Nephron (organoid): ENCODE data around the gene TTC33.
A peak's percentile ranks its signal among the peaks of the same experiment; 100 is the strongest.

Experiments
- H3K27ac Mint-ChIP-seq, 3 experiments: 2 replicates each; pipeline ENCODE4 v1.8.0; 2020; ENCODE audit warnings: mixed read lengths in 3 of 3, mild to moderate bottlenecking in 2 of 3, moderate library complexity in 1 of 3
- H3K27me3 Mint-ChIP-seq: 2 replicates; pipeline ENCODE4 v1.8.0; 2021; ENCODE audit warnings: low read depth, mild to moderate bottlenecking, moderate library complexity, mixed read lengths
- H3K36me3 Mint-ChIP-seq: 2 replicates; pipeline ENCODE4 v1.8.0; 2020; ENCODE audit warnings: low read depth, mixed read lengths
- H3K4me1 Mint-ChIP-seq: 2 replicates; pipeline ENCODE4 v1.8.0; 2020; ENCODE audit warnings: mixed read lengths
- H3K4me3 Mint-ChIP-seq, 3 experiments: 2 replicates each; pipeline ENCODE4 v1.8.0; 2020; ENCODE audit warnings: mild to moderate bottlenecking in 3 of 3, mixed read lengths in 3 of 3, moderate library complexity in 2 of 3
- H3K9me3 Mint-ChIP-seq: 2 replicates; pipeline ENCODE4 v1.8.0; 2020; ENCODE audit warnings: mixed read lengths
- TF ChIP-seq, protein P1 (sequence below), 3 experiments: fragments of 200-600 bp; sonication (generic); IDR thresholded peaks; one replicate each; pipeline ENCODE4 v1.5.0; 2021; ENCODE audit warnings: antibody characterized with exemption in 3 of 3; ENCODE audit not compliant: unreplicated experiment in 3 of 3

The TTC33 gene

DNA sequence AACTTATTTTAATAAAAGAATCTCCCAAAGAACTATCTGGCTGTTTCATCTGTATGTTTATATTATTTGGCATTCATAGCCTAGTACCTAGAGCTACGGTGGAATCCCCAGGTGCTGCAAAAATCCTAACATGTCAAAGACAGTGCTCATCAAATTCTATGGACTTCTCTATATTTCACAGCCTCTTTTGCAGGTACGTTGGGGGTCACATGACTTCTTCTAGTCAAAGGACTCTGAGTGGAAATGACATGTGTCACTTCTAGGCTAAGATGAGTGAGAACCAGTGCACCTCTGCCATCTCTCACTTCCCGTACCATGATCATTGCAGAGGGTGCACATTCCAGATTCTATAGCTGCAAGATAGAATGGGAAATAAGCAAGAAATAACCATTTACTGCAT, 148.6 kb downstream of the TTC33 start:
- TF ChIP-seq, protein P1, sequence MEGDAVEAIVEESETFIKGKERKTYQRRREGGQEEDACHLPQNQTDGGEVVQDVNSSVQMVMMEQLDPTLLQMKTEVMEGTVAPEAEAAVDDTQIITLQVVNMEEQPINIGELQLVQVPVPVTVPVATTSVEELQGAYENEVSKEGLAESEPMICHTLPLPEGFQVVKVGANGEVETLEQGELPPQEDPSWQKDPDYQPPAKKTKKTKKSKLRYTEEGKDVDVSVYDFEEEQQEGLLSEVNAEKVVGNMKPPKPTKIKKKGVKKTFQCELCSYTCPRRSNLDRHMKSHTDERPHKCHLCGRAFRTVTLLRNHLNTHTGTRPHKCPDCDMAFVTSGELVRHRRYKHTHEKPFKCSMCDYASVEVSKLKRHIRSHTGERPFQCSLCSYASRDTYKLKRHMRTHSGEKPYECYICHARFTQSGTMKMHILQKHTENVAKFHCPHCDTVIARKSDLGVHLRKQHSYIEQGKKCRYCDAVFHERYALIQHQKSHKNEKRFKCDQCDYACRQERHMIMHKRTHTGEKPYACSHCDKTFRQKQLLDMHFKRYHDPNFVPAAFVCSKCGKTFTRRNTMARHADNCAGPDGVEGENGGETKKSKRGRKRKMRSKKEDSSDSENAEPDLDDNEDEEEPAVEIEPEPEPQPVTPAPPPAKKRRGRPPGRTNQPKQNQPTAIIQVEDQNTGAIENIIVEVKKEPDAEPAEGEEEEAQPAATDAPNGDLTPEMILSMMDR (IDR thresholded peaks at IDR 0.05; ENCODE audit: unreplicated experiment in 3 of 3) = no peak
- H3K9me3 Mint-ChIP-seq = peaks cover 2% of the 10 kb centered on the region
- H3K4me1 Mint-ChIP-seq = peaks cover 11% of the 10 kb centered on the region
- H3K36me3 Mint-ChIP-seq = no peaks in the 10 kb centered on the region
- H3K27ac Mint-ChIP-seq = no peak overlapping the region
- H3K27me3 Mint-ChIP-seq = no peaks in the 10 kb centered on the region
- H3K4me3 Mint-ChIP-seq = no peak overlapping the region

DNA sequence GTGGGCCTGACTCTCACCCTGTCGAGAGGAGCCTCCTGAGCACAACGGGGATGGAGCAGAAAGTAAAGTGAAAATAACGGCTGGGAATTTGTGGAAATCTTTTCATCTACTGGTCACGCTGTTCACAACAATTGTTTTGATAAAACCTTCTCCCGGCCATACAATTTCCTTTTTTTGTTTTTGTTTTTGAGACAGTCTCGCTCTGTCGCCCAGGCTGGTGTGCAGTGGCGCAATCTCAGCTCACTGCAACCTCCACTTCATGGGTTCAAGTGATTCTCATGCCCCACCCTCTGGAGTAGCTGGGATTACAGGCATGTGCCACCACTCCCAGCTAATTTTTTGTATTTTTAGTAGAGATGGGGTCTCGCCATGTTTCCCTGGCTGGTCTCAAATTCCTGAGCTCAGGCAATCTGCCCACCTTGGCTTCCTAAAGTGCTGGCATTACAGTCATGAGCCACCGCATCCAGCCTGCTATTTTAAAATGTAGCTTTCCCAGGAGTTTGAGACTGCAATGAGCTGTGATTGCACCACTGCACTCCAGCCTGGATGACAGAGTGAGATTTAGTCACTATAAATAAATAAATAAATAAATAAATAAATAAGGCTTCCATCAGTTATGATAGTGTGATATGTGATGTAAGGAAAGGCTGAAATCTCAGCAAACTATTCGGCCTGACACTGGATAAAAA, 149.5 kb downstream of the TTC33 start:
- Mint-ChIP-seq H3K36me3 (no peaks in the 10 kb centered on the region), H3K27ac (no peak overlapping the region), H3K4me1 (peaks cover 11% of the 10 kb centered on the region), H3K4me3 (no peak overlapping the region), H3K27me3 (no peaks in the 10 kb centered on the region), H3K9me3 (peaks cover 2% of the 10 kb centered on the region)
- TF ChIP-seq, protein P1 (IDR thresholded peaks at IDR 0.05; ENCODE audit: unreplicated experiment in 3 of 3) = no peak

DNA sequence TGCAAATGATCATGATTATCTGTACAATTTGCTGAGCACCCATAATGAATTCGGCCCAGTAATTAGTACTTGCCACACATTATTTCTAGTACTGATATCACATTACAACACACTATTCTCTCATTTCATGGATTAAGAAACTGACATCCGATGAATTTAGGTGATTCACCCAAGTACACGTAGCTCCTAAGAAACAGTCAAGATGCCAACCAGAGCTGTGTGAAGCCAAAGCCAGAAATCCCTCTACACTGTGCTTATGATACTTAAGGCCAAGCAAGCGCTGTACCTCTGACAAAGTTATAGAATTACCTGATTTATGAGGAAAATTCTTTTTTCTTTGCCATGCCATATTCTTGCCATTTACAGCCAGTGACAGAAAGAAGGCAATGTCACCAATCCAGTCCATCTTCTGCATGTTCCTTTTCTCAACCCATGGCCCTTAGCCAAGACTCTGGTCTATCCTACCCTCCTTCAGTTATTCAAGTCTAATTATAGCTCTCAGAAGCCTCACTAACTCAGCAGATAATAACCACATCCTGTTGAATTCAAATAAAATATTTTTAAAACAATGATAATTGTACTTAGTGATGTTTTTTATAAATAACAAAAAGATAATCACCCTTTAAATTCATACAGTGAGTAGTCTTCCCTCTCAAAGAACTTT, 150.3 kb downstream of the TTC33 start:
- Mint-ChIP-seq H3K4me1 (peaks cover 11% of the 10 kb centered on the region), H3K4me3 (no peak overlapping the region), H3K36me3 (no peaks in the 10 kb centered on the region), H3K27ac (no peak overlapping the region), H3K9me3 (no peaks in the 10 kb centered on the region), H3K27me3 (no peaks in the 10 kb centered on the region)
- TF ChIP-seq, protein P1 (IDR thresholded peaks at IDR 0.05; ENCODE audit: unreplicated experiment in 3 of 3) = no peak

DNA sequence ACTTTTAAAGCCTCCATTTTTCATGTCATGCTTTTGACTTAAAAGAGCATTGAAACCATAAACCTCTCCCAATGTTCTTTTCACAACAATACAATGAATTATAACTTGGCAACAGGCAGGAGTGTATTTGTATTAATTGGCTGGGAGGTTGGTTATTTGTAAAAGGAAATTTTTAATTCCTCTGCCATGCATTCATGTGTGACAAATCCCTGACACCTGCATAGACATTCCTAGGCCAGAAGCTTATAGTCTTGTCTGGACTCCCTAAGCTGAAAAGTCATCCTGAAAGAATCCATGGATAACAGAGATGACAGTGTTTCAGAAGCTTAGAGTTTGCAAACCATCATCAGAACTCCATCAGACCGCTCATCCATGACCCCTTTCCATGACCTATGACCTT, 152.4 kb downstream of the TTC33 start:
- H3K27ac Mint-ChIP-seq = peak overlapping the region in 2 of 3 experiments; percentile 9 to 38
- TF ChIP-seq, protein P1 (IDR thresholded peaks at IDR 0.05; ENCODE audit: unreplicated experiment in 3 of 3) = no peak
- peaks cover 11% of the 10 kb centered on the region for H3K4me1 Mint-ChIP-seq
- H3K4me3 Mint-ChIP-seq = no peak overlapping the region
- H3K27me3 Mint-ChIP-seq = peaks cover 1% of the 10 kb centered on the region
- H3K9me3 Mint-ChIP-seq = no peaks in the 10 kb centered on the region
- H3K36me3 Mint-ChIP-seq = no peaks in the 10 kb centered on the region

DNA sequence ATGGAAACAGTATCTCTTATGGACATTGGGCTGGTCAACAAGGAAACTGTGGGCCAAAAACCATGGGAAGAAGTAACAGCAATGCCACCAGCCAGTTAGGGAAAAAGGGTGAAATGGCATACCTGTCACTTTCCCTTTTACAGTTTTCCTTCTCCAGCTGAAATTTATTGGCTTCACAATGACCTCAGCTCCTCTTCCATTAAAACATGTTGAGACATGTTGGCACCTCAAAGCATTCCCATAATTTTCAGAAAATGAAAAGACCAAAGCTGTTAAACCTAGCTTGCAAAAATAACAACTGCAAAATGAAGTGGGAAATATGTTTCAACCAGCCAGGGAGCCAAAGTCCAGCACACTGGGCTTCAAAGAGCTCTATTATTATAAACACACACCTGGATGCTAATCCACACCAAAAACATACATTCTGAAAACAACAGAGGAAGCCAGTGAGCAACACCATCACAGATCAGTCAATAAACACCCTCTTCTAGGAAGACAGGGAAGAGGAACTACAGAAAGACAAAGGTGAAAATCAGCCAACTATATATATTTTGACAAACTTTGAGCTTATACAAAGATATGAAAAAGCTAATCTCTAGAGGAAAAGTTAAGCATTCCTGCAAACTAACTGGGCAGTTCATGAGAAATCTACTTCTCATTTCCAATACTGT, 154.4 kb downstream of the TTC33 start:
- TF ChIP-seq, protein P1 (IDR thresholded peaks at IDR 0.05; ENCODE audit: unreplicated experiment in 3 of 3) = no peak
- Mint-ChIP-seq H3K4me1 (peaks cover 11% of the 10 kb centered on the region), H3K27ac (peak overlapping the region in 1 of 3 experiments; percentile 21), H3K27me3 (peaks cover 4% of the 10 kb centered on the region), H3K36me3 (no peaks in the 10 kb centered on the region), H3K4me3 (no peak overlapping the region), H3K9me3 (no peaks in the 10 kb centered on the region)
